ENCODE measurements around the gene CABCOCO1.

The CABCOCO1 gene

DNA sequence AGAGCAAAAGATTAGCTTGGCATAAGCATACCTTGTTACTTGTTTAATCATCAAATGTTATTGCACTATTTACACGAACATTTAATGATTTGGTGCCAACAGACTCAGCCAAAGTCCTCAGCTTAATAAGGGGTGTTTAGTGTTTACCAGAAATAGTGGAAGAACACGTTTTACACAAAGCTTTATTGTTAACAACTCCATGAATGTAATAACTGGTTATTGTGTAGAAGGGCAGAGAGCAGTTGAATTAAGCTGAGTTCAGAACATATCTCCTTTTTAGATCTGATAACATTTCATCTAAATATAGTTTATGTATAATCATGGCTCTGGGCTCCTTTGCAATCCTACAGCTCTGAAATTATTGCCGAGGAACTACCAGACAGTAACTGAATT lies 99.1 kb downstream of the CABCOCO1 start:
- H3K4me3 ChIP-seq (ENCODE audit: low read length): no peak overlapping the region
- no peak for DNase-seq (ENCODE audit: low read depth)
- TF ChIP-seq, protein P1, sequence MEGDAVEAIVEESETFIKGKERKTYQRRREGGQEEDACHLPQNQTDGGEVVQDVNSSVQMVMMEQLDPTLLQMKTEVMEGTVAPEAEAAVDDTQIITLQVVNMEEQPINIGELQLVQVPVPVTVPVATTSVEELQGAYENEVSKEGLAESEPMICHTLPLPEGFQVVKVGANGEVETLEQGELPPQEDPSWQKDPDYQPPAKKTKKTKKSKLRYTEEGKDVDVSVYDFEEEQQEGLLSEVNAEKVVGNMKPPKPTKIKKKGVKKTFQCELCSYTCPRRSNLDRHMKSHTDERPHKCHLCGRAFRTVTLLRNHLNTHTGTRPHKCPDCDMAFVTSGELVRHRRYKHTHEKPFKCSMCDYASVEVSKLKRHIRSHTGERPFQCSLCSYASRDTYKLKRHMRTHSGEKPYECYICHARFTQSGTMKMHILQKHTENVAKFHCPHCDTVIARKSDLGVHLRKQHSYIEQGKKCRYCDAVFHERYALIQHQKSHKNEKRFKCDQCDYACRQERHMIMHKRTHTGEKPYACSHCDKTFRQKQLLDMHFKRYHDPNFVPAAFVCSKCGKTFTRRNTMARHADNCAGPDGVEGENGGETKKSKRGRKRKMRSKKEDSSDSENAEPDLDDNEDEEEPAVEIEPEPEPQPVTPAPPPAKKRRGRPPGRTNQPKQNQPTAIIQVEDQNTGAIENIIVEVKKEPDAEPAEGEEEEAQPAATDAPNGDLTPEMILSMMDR (conservative IDR thresholded peaks at IDR 0.05; ENCODE audit: low read depth, low read length): no peak

DNA sequence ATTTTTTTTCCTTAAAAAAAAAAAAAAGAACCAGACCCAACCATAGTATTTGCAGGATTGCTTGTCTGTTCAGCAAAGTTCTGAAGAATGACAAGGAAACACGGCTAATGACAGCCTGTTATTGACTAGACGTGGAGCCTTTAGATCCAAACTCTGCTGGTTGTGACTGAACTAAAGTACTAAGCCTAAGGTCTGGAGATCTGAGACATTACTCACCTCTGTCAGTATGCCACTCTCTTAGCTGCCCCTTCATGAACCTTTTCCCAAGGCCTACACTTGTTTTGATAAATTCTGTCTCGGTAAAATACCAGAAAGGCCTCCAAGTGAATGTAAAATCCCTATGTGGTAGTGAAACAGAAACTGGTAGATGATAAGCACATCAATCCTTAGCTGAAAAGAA lies 101.0 kb downstream of the CABCOCO1 start:
- peak; percentile 72 for DNase-seq (ENCODE audit: low read depth)
- TF ChIP-seq, protein P1 (conservative IDR thresholded peaks at IDR 0.05; ENCODE audit: low read depth, low read length): no peak
- no peak overlapping the region for H3K4me3 ChIP-seq (ENCODE audit: low read length)

DNA sequence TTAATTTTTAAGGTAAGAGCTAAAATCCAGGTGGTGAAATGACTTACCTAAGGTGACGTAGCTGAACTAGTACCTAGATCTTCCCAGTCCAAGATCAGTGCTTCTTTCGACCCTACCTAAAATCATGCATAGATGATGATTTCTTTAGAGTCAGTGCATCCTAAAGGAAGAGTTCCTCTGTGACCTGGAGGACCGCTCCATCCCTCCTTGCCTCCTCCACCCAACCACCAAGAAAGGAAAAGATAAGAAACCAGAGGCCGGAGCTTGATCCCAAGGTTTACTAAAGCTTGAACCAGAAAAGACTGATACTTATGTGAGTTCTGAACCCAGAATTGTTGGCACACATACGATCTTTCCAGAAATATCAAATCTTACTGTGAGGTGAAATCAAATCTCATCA lies 101.8 kb downstream of the CABCOCO1 start:
- no peak for DNase-seq (ENCODE audit: low read depth)
- H3K4me3 ChIP-seq (ENCODE audit: low read length): no peak overlapping the region
- TF ChIP-seq, protein P1 (conservative IDR thresholded peaks at IDR 0.05; ENCODE audit: low read depth, low read length): no peak

DNA sequence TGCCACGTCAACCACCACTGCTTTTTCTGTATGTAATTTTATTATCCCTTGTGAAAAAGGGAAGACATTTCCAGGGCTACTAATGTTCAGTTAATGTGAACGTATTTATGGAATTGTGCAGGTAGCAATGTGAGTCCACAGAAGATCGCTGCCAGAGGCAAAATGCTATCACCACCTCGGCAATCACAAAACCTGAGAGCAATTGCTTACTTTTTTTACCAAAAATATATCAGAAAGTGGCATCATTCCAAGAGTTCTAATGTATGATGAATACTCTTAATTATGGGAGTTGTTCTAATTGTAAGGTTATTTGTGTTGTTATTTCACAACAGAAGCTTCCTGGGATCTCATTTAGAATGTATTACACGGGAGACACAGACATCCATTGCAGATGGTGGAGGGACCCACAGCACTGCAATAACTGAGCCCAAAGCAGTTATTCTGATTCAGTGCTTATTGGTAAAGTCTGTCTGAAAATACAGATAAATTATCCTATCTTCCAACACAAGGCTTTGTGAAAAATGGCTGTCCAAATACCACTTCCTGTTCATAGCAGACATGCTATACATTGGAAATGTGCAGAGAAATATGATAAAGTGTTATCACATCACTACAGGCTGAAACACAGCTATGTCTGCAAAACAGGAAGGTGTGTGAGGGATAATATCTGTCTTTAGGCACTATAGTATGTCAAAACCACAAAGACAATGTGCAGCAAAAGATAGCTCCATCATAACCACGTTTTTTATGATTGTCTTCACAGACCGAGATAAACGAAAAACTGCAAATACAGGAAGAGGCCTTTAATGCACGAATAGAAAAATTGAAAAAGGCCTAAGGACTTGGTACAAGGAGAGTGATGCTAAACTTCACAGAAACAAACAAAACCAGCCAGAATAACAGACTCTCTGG lies 102.7 kb downstream of the CABCOCO1 start:
- DNase-seq (ENCODE audit: low read depth): no peak
- no peak overlapping the region for H3K4me3 ChIP-seq (ENCODE audit: low read length)
- TF ChIP-seq, protein P1 (conservative IDR thresholded peaks at IDR 0.05; ENCODE audit: low read depth, low read length): no peak

DNA sequence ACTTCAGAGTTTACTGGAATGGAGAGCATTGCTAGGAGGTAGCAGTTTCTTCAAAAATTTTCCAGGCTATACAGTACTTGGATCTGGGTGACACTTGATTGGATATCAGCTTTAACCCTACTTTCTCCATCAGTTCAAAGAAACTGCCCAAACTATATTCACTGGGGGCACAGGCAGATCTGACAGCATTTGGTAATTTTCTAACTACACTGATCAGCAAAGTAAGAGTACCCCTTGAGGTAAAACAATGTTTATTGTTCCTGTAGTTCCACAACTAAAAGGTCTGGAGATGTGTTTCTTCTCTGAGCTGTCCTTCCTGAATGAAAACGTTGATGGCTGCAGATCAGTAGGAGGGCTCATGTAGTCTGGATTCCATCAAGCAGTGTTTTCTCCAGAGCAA lies 104.2 kb downstream of the CABCOCO1 start:
- DNase-seq (ENCODE audit: low read depth): no peak
- H3K4me3 ChIP-seq (ENCODE audit: low read length): no peak overlapping the region
- TF ChIP-seq, protein P1 (conservative IDR thresholded peaks at IDR 0.05; ENCODE audit: low read depth, low read length): no peak

DNA sequence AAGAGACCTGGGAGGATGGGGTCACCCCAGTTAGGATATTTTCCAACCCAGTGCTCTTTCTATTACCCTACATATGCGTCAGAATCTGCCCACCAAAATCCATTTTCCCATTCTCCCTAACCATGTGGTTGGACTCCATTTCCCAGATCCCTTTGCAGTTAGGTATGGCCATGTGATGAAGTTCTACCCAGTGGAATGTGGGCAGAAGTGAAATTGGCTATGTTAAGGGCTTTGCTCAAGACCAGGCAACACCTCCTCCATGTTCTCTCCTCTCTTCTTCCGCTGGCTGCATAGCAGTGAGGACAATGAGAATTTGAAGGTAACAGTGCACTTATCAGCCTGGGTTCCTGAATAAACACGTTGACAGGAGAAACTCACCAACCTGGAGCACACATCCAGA lies 111.3 kb downstream of the CABCOCO1 start:
- TF ChIP-seq, protein P1 (conservative IDR thresholded peaks at IDR 0.05; ENCODE audit: low read depth, low read length): no peak
- H3K4me3 ChIP-seq (ENCODE audit: low read length): no peak overlapping the region
- DNase-seq (ENCODE audit: low read depth): no peak

DNA sequence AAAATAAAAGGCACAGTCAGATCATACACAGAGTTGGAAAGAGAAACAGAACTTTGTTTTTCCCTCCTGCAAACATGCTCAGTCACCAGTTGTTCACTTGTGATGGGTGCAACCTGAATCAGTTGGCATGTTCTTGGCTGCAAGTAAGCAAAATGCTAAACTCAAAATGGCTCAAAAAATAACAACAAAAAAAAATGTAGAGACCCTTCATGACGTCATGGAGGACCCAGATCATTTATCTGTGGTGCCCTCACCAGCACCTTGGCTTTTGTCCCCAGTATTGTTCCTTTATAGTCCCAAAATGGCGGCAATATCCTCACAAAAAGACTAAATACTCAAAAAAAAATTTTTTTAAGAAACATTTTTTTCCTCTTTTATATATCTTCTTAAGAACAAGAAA lies 112.4 kb downstream of the CABCOCO1 start:
- no peak for DNase-seq (ENCODE audit: low read depth)
- TF ChIP-seq, protein P1 (conservative IDR thresholded peaks at IDR 0.05; ENCODE audit: low read depth, low read length): no peak
- H3K4me3 ChIP-seq (ENCODE audit: low read length): no peak overlapping the region

All from retinal pigment epithelial cell (primary cell).